PC-3 (cell line): Measurements from ENCODE around the gene SP100.

Source experiments
- CTCF ChIP-seq: fragments of 300-600 bp; sonication (generic); conservative IDR thresholded peaks from 2 replicates; pipeline ENCODE4 v1.5.1; 2017; ENCODE audit warnings: antibody characterized with exemption, low read depth, mild to moderate bottlenecking, low read length
- EZH2 ChIP-seq: fragments of 300-600 bp; sonication (generic); IDR thresholded peaks from one replicate; pipeline ENCODE4 v1.6.1; 2017; ENCODE audit warnings: antibody characterized with exemption, mild to moderate bottlenecking, low read length; ENCODE audit not compliant: unreplicated experiment
- EZH2phosphoT487 ChIP-seq: fragments of 300-600 bp; sonication (generic); IDR thresholded peaks from 2 replicates; pipeline ENCODE4 v1.6.1; 2018; ENCODE audit warnings: mild to moderate bottlenecking, antibody characterized with exemption, low read length, borderline replicate concordance

DNA sequence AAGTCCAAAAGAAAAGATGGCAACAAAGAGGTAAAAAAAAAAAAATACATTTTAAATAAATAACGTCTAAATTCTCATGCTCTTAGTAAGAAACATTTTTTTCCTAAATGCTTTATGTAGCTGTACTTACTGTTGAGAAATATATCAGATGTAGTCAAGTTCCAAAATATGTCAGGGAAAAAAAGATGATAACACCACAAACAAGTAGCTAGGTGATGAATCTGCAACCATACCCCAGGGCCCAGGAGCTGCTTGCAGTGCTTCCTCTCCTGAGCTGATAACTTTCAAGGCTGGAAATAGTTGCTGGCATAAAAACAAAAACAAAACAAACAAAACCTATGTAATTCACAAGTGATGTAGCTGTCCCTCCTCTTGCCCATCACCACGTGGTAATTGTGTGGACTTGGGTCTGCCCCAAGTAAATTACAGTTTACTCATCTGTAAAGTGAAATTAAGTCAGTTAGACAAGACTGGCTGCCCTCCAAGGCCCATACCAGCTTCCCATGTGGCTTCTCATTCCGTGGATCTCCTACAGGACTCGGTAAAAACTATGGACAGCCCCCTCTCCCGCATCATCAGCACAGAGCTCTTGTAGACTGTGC lies 82.6 kb downstream of the SP100 start:
- TF ChIP-seq CTCF, result no peak
- no peak for TF ChIP-seq EZH2
- no peak for TF ChIP-seq EZH2phosphoT487
